GM23338 (cell line): Measurements from ENCODE around the gene DNAH10. TPM values are rescaled to one million over a fixed set of nuclear protein-coding genes. Genes with fewer than 3 reads are reported as not detected.

ENCODE experiments used
- ATAC-seq: fragments of 200-7000 bp; cut with Tn5 transposase; 3 replicates; pipeline ENCODE4 v1.9.1; 2020
- DNase-seq: peaks from one replicate; pipeline ENCODE4 v3.0.0-alpha.2; 2015; ENCODE audit warnings: low spot score
- H2AFZ ChIP-seq: fragments of 200-600 bp; sonication (generic); 2 replicates; pipeline ENCODE4 v1.8.0; 2016; ENCODE audit warnings: antibody characterized with exemption, mild to moderate bottlenecking, moderate library complexity
- H3F3A ChIP-seq: fragments of 200-600 bp; sonication (generic); replicated peaks from 2 replicates; pipeline ENCODE4 v1.8.0; 2017; ENCODE audit warnings: antibody characterized with exemption, mixed run types, low read depth
- H3K27ac ChIP-seq: fragments of 200-600 bp; sonication (generic); 2 replicates; pipeline ENCODE4 v1.6.1; 2016; ENCODE audit warnings: low read depth
- H3K27me3 ChIP-seq: fragments of 200-600 bp; sonication (generic); 2 replicates; pipeline ENCODE4 v1.8.0; 2016; ENCODE audit warnings: mild to moderate bottlenecking, mixed run types, moderate library complexity; ENCODE audit not compliant: insufficient read depth
- H3K36me3 ChIP-seq: fragments of 200-600 bp; sonication (generic); 2 replicates; pipeline ENCODE4 v1.8.0; 2016; ENCODE audit warnings: mild to moderate bottlenecking; ENCODE audit not compliant: insufficient read depth
- H3K4me1 ChIP-seq: fragments of 200-600 bp; sonication (generic); 2 replicates; pipeline ENCODE4 v1.8.0; 2016; ENCODE audit warnings: mild to moderate bottlenecking, moderate library complexity; ENCODE audit not compliant: insufficient read depth
- H3K4me2 ChIP-seq: fragments of 200-600 bp; sonication (generic); 2 replicates; pipeline ENCODE4 v1.7.1; 2017; ENCODE audit warnings: mixed run types
- H3K4me3 ChIP-seq: fragments of 200-600 bp; sonication (generic); 2 replicates; pipeline ENCODE4 v1.6.1; 2016; ENCODE audit warnings: mixed run types
- H3K79me2 ChIP-seq: fragments of 200-600 bp; sonication (generic); replicated peaks from 2 replicates; pipeline ENCODE4 v1.8.0; 2017; ENCODE audit warnings: mild to moderate bottlenecking; ENCODE audit not compliant: insufficient read depth
- H3K9me2 ChIP-seq: fragments of 200-600 bp; sonication (generic); 2 replicates; pipeline ENCODE4 v1.8.0; 2017; ENCODE audit not compliant: insufficient read depth
- H4K20me1 ChIP-seq: fragments of 200-600 bp; sonication (generic); replicated peaks from 2 replicates; pipeline ENCODE4 v1.8.0; 2017; ENCODE audit warnings: mild to moderate bottlenecking; ENCODE audit not compliant: insufficient read depth
- H3K27ac Mint-ChIP-seq: 2 replicates; pipeline ENCODE4 v1.8.0; 2020; ENCODE audit warnings: inconsistent platforms, mild to moderate bottlenecking, moderate library complexity, mixed read lengths
- H3K27me3 Mint-ChIP-seq: 3 replicates; pipeline ENCODE4 v1.8.0; 2022; ENCODE audit warnings: low read depth, mild to moderate bottlenecking, moderate library complexity, mixed read lengths, inconsistent platforms; ENCODE audit not compliant: insufficient read depth, poor library complexity
- H3K36me3 Mint-ChIP-seq: 3 replicates; pipeline ENCODE4 v1.8.0; 2021; ENCODE audit warnings: low read depth, mild to moderate bottlenecking, inconsistent platforms, moderate library complexity, mixed read lengths
- H3K4me1 Mint-ChIP-seq: 3 replicates; pipeline ENCODE4 v1.8.0; 2020; ENCODE audit warnings: mild to moderate bottlenecking, inconsistent platforms, mixed read lengths
- H3K4me3 Mint-ChIP-seq: 3 replicates; pipeline ENCODE4 v1.8.0; 2021; ENCODE audit warnings: moderate library complexity, mild to moderate bottlenecking, inconsistent platforms, mixed read lengths
- H3K9me3 Mint-ChIP-seq: 3 replicates; pipeline ENCODE4 v1.8.0; 2020; ENCODE audit warnings: moderate library complexity, mild to moderate bottlenecking, inconsistent platforms, mixed read lengths
- CREB1 ChIP-seq: fragments of 250-450 bp; sonication (Bioruptor Pico); IDR thresholded peaks from 2 replicates; pipeline ENCODE4 v1.5.0; 2020; ENCODE audit warnings: low read depth, mild to moderate bottlenecking, moderate library complexity
- CTCF ChIP-seq, 2 experiments: fragments of 200-600 bp in 1 of 2; sonication (generic) in 1 of 2; conservative IDR thresholded peaks; 2 replicates each; pipeline versions ENCODE4 v1.5.1 to v1.6.1; 2016 to 2017; ENCODE audit warnings: antibody characterized with exemption in 2 of 2, low read depth in 2 of 2, mild to moderate bottlenecking in 2 of 2, moderate library complexity in 1 of 2
- EZH2 ChIP-seq: fragments of 200-600 bp; sonication (generic); IDR thresholded peaks from one replicate; pipeline ENCODE4 v1.8.0; 2017; ENCODE audit warnings: antibody characterized with exemption, mild to moderate bottlenecking, low read depth; ENCODE audit not compliant: unreplicated experiment
- EZH2phosphoT487 ChIP-seq: fragments of 200-600 bp; sonication (generic); IDR thresholded peaks from one replicate; pipeline ENCODE4 v1.8.1; 2018; ENCODE audit warnings: antibody characterized with exemption; ENCODE audit not compliant: unreplicated experiment
- NANOG ChIP-seq: IDR thresholded peaks from 2 replicates; pipeline ENCODE4 v1.6.1; 2016; ENCODE audit warnings: antibody characterized with exemption, borderline replicate concordance
- POLR2AphosphoS5 ChIP-seq: IDR thresholded peaks from 2 replicates; pipeline ENCODE4 v1.6.1; 2016; ENCODE audit warnings: antibody characterized with exemption, low read depth
- STAT1 ChIP-seq: IDR thresholded peaks from one replicate; pipeline ENCODE4 v1.6.1; 2016; ENCODE audit warnings: antibody characterized with exemption; ENCODE audit not compliant: unreplicated experiment
- ZNF114 ChIP-seq: fragments of 250-450 bp; sonication (Bioruptor Pico); IDR thresholded peaks from 2 replicates; pipeline ENCODE4 v1.5.0; 2020; ENCODE audit warnings: mild to moderate bottlenecking, moderate library complexity
- ZNF462 ChIP-seq: fragments of 250-450 bp; sonication (Bioruptor Pico); IDR thresholded peaks from 2 replicates; pipeline ENCODE4 v1.5.0; 2020; ENCODE audit warnings: mild to moderate bottlenecking, moderate library complexity
- polyA plus RNA-seq: library from polyadenylated mRNA; unstranded; fragments of >200 nt; fragmentation: Nextera tagmentation; extraction: Ambion mirVana; gene quantifications from 2 replicates; pipeline ENCODE4 v1.2.1, GENCODE V29; 2016
- total RNA-seq: library from RNA; depleted of rRNA; stranded (reverse); fragments of >200 nt; shearing (Covaris generic); gene quantifications from 2 replicates; pipeline ENCODE4 v1.2.3, GENCODE V29; 2014
- TF ChIP-seq, protein P1 (sequence below): IDR thresholded peaks from one replicate; pipeline ENCODE4 v1.6.1; 2018; ENCODE audit warnings: antibody characterized with exemption; ENCODE audit not compliant: unreplicated experiment

The DNAH10 gene
- total and polyA plus RNA-seq, 2 experiments from 2014 or later, result 0.03 TPM

- no peaks in the 10 kb centered on the region for H3K36me3 ChIP-seq
- Mint-ChIP-seq H3K36me3 (no peaks in the 10 kb centered on the region), H3K9me3 (no peaks in the 10 kb centered on the region), H3K4me3 (no peak overlapping the region), H3K27me3 (peaks cover 97% of the 10 kb centered on the region), H3K4me1 (no peaks in the 10 kb centered on the region; the same call in 2 of the 3 replicates), H3K27ac (no peak overlapping the region)
- DNase-seq (no peak), ATAC-seq (no peak)
- no peaks in the 10 kb centered on the region for H3K4me1 ChIP-seq
- H4K20me1 ChIP-seq, result peaks cover 43% of the 10 kb centered on the region
- no peak overlapping the region for H2AFZ ChIP-seq
- H3K4me2 ChIP-seq, result no peak overlapping the region
- no peak for TF ChIP-seq ZNF114 (CRISPR knock-in tag)
- no peak for TF ChIP-seq EZH2
- TF ChIP-seq NANOG, result no peak
- TF ChIP-seq STAT1, result no peak
- no peak for TF ChIP-seq CREB1 (CRISPR knock-in tag)
- no peak for TF ChIP-seq CTCF (conservative IDR thresholded peaks at IDR 0.05; ENCODE audit: low read depth in 2 of 2)
- no peak for TF ChIP-seq POLR2AphosphoS5
- TF ChIP-seq, protein P1, sequence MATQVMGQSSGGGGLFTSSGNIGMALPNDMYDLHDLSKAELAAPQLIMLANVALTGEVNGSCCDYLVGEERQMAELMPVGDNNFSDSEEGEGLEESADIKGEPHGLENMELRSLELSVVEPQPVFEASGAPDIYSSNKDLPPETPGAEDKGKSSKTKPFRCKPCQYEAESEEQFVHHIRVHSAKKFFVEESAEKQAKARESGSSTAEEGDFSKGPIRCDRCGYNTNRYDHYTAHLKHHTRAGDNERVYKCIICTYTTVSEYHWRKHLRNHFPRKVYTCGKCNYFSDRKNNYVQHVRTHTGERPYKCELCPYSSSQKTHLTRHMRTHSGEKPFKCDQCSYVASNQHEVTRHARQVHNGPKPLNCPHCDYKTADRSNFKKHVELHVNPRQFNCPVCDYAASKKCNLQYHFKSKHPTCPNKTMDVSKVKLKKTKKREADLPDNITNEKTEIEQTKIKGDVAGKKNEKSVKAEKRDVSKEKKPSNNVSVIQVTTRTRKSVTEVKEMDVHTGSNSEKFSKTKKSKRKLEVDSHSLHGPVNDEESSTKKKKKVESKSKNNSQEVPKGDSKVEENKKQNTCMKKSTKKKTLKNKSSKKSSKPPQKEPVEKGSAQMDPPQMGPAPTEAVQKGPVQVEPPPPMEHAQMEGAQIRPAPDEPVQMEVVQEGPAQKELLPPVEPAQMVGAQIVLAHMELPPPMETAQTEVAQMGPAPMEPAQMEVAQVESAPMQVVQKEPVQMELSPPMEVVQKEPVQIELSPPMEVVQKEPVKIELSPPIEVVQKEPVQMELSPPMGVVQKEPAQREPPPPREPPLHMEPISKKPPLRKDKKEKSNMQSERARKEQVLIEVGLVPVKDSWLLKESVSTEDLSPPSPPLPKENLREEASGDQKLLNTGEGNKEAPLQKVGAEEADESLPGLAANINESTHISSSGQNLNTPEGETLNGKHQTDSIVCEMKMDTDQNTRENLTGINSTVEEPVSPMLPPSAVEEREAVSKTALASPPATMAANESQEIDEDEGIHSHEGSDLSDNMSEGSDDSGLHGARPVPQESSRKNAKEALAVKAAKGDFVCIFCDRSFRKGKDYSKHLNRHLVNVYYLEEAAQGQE, result no peak
- TF ChIP-seq EZH2phosphoT487, result no peak
- TF ChIP-seq ZNF462 (CRISPR knock-in tag), result no peak
- H3K79me2 ChIP-seq, result no peaks in the 10 kb centered on the region
- H3K9me2 ChIP-seq, result no peaks in the 10 kb centered on the region
- H3K4me3 ChIP-seq, result no peak overlapping the region
- H3K27ac ChIP-seq, result no peak overlapping the region
- H3K27me3 ChIP-seq, result peaks cover 100% of the 10 kb centered on the region
- H3F3A ChIP-seq, result no peaks in the 10 kb centered on the region
Observed at GRCh38 chr12:123965382-123965781, 203.3 kb downstream of the DNAH10 start.
